Progenitor cell of endocrine pancreas (in vitro differentiated cells): ENCODE data around the gene NPAS2. TPM values are rescaled to one million over a fixed set of nuclear protein-coding genes. Genes with fewer than 3 reads are reported as not detected.

ENCODE experiments used
- DNase-seq: peaks from one replicate; pipeline ENCODE4 v3.0.0; 2021; ENCODE audit warnings: low spot score; ENCODE audit not compliant: unreplicated experiment
- H3K27ac Mint-ChIP-seq: 2 replicates; pipeline ENCODE4 v1.8.0; 2021; ENCODE audit warnings: mild to moderate bottlenecking, moderate library complexity, mixed read lengths
- H3K27me3 Mint-ChIP-seq: 2 replicates; pipeline ENCODE4 v1.8.0; 2021; ENCODE audit warnings: mixed read lengths
- H3K36me3 Mint-ChIP-seq: 2 replicates; pipeline ENCODE4 v1.8.0; 2022; ENCODE audit warnings: mixed read lengths; ENCODE audit not compliant: insufficient read depth
- H3K4me1 Mint-ChIP-seq: 2 replicates; pipeline ENCODE4 v1.8.0; 2021; ENCODE audit warnings: low read depth, mixed read lengths
- H3K4me3 Mint-ChIP-seq: 2 replicates; pipeline ENCODE4 v1.8.0; 2021; ENCODE audit warnings: low read depth, mild to moderate bottlenecking, moderate library complexity, mixed read lengths
- H3K9me3 Mint-ChIP-seq: 2 replicates; pipeline ENCODE4 v1.8.0; 2021; ENCODE audit warnings: low read depth, mixed read lengths
- total RNA-seq: library from RNA; stranded (reverse); gene quantifications from 2 replicates; pipeline ENCODE4 v1.2.1, GENCODE V29; 2021
- TF ChIP-seq, protein P1 (sequence below): fragments of 200-600 bp; sonication (generic); IDR thresholded peaks from one replicate; pipeline ENCODE4 v1.5.0; 2021; ENCODE audit warnings: antibody characterized with exemption, mild to moderate bottlenecking; ENCODE audit not compliant: unreplicated experiment

NPAS2 gene
- total RNA-seq, 1 donor from 2014 or later: 0.84 TPM

DNA sequence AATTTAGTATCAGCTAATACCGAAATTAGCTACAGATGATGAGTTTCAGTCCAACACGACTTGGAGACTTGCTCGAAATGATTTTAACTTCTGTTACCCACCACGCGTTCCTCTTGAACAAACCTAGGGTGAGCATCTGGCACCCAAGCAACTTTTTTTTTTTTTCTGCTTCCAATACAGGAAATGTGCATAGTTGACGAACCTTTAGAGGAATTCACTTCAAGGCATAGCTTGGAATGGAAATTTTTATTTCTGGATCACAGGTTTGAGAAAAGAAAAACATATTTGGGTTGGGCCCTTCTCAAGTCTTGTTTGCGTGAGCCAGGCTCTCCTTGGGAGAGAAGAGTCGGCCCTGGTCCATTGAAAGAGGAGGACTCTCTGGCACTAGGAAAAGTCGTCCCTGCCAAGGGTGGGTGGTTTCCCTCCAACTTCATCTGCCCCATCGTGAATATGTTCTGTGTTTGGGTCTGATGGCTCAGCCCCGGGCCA lies 144.8 kb downstream of the NPAS2 start:
- TF ChIP-seq, protein P1, sequence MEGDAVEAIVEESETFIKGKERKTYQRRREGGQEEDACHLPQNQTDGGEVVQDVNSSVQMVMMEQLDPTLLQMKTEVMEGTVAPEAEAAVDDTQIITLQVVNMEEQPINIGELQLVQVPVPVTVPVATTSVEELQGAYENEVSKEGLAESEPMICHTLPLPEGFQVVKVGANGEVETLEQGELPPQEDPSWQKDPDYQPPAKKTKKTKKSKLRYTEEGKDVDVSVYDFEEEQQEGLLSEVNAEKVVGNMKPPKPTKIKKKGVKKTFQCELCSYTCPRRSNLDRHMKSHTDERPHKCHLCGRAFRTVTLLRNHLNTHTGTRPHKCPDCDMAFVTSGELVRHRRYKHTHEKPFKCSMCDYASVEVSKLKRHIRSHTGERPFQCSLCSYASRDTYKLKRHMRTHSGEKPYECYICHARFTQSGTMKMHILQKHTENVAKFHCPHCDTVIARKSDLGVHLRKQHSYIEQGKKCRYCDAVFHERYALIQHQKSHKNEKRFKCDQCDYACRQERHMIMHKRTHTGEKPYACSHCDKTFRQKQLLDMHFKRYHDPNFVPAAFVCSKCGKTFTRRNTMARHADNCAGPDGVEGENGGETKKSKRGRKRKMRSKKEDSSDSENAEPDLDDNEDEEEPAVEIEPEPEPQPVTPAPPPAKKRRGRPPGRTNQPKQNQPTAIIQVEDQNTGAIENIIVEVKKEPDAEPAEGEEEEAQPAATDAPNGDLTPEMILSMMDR: no peak
- DNase-seq: no peak
- peaks cover 8% of the 10 kb centered on the region for H3K27me3 Mint-ChIP-seq

DNA sequence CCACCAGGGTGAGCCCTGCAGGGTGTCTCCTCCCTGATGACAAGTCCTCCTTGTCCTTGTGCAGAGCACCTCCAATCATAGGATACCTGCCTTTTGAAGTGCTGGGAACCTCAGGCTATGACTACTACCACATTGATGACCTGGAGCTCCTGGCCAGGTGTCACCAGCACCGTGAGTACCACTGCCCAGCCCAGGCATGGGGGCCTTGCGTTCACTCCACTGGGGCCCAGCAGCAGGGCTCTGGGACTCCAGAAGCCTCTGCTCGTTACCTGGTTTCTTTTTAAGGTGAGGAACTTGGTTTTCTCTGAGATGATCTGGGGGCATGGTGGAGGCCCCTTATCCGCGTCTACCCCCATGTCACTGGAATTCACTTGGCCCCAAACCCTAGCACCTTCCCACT lies 145.7 kb downstream of the NPAS2 start:
- no peaks in the 10 kb centered on the region for H3K4me1 Mint-ChIP-seq
- no peak overlapping the region for H3K27ac Mint-ChIP-seq
- no peak for DNase-seq
- H3K27me3 Mint-ChIP-seq: peaks cover 8% of the 10 kb centered on the region
- TF ChIP-seq, protein P1: no peak
- H3K4me3 Mint-ChIP-seq: no peak overlapping the region
- H3K9me3 Mint-ChIP-seq: no peaks in the 10 kb centered on the region
- H3K36me3 Mint-ChIP-seq: no peaks in the 10 kb centered on the region

More for the DNA sequence above, 144.8 kb downstream of the NPAS2 start:
- Mint-ChIP-seq H3K36me3 (no peaks in the 10 kb centered on the region), H3K4me1 (no peaks in the 10 kb centered on the region), H3K27ac (no peak overlapping the region), H3K9me3 (no peaks in the 10 kb centered on the region), H3K4me3 (no peak overlapping the region)

DNA sequence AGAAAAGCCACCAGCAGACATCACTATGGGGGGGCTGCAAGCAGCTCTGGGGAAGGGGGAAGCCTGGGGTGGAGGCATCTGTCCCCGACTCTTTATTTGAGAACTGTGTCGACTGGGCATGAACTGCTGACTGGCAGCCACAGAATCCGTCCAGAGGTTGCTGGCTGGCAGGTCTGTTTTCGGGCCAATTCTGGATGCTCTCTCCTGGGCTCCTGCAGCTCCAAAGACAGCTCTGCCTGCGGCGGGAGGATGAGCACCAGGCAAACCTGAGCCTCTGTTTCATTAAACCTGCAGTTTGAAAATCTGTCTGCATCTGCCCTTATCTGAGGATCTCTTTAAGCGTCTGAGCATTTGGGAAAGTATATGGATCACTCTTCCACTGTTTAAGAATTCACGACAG lies 147.8 kb downstream of the NPAS2 start:
- TF ChIP-seq, protein P1: no peak
- Mint-ChIP-seq H3K36me3 (no peaks in the 10 kb centered on the region), H3K4me3 (no peak overlapping the region), H3K9me3 (no peaks in the 10 kb centered on the region), H3K27me3 (peaks cover 4% of the 10 kb centered on the region), H3K4me1 (no peaks in the 10 kb centered on the region), H3K27ac (no peak overlapping the region)
- no peak for DNase-seq

DNA sequence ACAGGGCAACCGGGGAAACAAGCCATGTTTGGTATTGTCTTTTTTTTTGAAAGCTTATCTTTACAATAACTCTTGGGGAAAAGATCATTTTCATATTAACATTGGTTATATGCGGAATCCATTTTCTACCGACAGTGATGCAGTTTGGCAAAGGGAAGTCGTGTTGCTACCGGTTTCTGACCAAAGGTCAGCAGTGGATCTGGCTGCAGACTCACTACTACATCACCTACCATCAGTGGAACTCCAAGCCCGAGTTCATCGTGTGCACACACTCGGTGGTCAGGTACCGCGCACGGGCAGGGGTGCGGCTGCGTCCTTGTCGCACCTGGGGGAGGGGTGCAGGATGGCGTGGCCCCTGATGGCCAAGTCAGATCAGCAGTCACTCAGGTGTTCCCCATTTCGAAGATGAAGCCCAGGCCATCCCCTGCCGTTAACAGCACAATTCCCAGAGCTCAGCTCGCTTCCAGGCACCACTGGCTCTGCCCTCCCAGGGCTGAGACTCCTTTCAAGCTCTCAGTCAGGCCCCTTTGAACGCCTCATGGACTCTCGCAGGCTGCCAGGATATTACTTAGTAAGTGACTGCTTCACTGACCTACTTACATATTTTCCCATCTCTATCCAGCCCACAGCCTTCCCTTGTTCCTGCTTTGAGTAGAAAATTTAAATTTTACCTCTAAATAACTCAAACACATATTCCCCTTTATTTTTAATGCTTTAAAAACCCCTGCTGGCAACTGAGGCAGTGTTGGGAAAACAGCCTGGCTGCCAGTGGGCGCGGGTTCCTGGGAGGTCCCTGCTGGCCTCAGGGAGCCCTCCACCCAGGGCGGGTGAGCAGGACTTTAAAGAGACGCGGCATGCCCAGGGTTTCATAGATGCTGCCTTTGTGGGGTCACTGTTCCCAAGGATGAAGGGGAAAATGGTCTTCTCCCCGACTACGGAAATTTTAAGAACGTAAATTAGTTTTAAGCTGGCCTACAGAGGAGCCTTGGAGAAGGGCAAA lies 148.5 kb downstream of the NPAS2 start:
- H3K9me3 Mint-ChIP-seq: no peaks in the 10 kb centered on the region
- no peak overlapping the region for H3K27ac Mint-ChIP-seq
- no peak overlapping the region for H3K4me3 Mint-ChIP-seq
- no peaks in the 10 kb centered on the region for H3K36me3 Mint-ChIP-seq
- TF ChIP-seq, protein P1: no peak
- no peak for DNase-seq
- no peaks in the 10 kb centered on the region for H3K4me1 Mint-ChIP-seq
- H3K27me3 Mint-ChIP-seq: peaks cover 4% of the 10 kb centered on the region

DNA sequence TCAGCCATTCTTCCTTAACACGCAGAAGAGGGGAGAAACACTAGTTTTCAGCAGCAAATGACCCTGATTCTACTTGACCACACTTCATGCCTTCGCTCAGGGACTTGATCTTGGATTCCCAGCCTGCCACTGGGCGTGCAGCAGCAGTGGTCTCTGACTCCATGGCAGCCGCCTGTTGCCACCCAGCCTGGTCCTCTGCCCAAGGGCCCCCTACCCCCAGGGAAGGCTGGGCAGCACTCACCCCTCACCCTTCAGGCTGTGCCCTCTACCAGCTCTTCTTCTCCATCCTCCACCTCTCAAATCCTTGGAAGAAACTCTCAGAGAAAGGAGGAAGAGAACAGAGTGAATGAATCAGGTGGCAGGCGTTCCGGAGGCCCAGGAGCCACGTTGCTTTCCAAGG lies 150.1 kb downstream of the NPAS2 start:
- H3K36me3 Mint-ChIP-seq: no peaks in the 10 kb centered on the region
- H3K9me3 Mint-ChIP-seq: no peaks in the 10 kb centered on the region
- TF ChIP-seq, protein P1: no peak
- no peak for DNase-seq
- no peak overlapping the region for H3K4me3 Mint-ChIP-seq
- H3K27me3 Mint-ChIP-seq: peaks cover 4% of the 10 kb centered on the region
- H3K4me1 Mint-ChIP-seq: no peaks in the 10 kb centered on the region
- no peak overlapping the region for H3K27ac Mint-ChIP-seq
